Right lobe of liver (tissue), 4 donors: ENCODE data around the gene TK1.

Experiments used
- POLR2A ChIP-seq: fragments of 450-650 bp; IDR thresholded peaks from one replicate; pipeline ENCODE4 v1.6.1; 2017; ENCODE audit warnings: antibody characterized with exemption, mild to moderate bottlenecking
- TF ChIP-seq, protein P1 (sequence below), 4 donors: fragments of 200-600 bp in 3 of 4; fragments of 450-650 bp in 1 of 4; IDR thresholded peaks; one replicate each; pipeline versions ENCODE4 v1.5.1 to v1.8.0; 2016 to 2022; ENCODE audit warnings: antibody characterized with exemption in 4 of 4, mild to moderate bottlenecking in 2 of 4
- donor health status: DM: no; HTN: no; CAD: no.
- donor health status: DM: no; HTN: no; CAD: no.
- donor health status: DM: no; HTN: yes; CAD: no.

DNA sequence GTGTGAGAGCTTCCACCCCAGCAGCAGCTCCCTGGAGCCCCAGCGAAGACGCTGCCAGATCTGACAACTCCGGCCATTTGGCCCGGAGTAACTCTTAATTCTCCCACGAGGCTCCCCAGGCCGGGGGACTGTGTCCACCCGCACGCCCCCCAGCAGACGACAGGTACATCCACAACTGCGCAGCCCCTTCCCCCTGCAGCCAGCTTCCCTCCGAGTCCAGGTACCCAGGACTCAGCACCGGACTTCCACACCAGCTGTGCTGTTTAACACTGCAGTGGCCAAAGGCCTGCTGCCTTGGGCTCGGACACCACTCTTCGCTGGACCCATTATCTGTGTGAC lies 11.2 kb downstream of the TK1 start:
- TF ChIP-seq, protein P1, sequence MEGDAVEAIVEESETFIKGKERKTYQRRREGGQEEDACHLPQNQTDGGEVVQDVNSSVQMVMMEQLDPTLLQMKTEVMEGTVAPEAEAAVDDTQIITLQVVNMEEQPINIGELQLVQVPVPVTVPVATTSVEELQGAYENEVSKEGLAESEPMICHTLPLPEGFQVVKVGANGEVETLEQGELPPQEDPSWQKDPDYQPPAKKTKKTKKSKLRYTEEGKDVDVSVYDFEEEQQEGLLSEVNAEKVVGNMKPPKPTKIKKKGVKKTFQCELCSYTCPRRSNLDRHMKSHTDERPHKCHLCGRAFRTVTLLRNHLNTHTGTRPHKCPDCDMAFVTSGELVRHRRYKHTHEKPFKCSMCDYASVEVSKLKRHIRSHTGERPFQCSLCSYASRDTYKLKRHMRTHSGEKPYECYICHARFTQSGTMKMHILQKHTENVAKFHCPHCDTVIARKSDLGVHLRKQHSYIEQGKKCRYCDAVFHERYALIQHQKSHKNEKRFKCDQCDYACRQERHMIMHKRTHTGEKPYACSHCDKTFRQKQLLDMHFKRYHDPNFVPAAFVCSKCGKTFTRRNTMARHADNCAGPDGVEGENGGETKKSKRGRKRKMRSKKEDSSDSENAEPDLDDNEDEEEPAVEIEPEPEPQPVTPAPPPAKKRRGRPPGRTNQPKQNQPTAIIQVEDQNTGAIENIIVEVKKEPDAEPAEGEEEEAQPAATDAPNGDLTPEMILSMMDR (IDR thresholded peaks at IDR 0.05) = no peak
- no peak for TF ChIP-seq POLR2A
